HepG2 (cell line): ENCODE data around the gene ETV6. TPM values are rescaled to one million over a fixed set of nuclear protein-coding genes. Genes with fewer than 3 reads are reported as not detected.

ENCODE experiments used
- ATAC-seq: fragments of 200-7000 bp; cut with Tn5 transposase; 3 replicates; pipeline ENCODE4 v1.9.1; 2020; ENCODE audit warnings: mild to moderate bottlenecking, moderate library complexity
- BruUV-seq: library from RNA; stranded (reverse); fragments of 400-500 nt; replicated peaks from 2 replicates; lab custom pipeline; 2021; lab: Mats Ljungman, UMichigan
- CTCF ChIA-PET: fragments of 300-600 bp; formaldehyde crosslinking; extraction: SDS; loops from one replicate; lab custom pipeline; 2021; ENCODE audit warnings: low total read pairs, inconsistent platforms, low intra/inter-chr PET ratio; lab: Yijun Ruan, JAX
- POLR2A ChIA-PET: fragments of 350-600 bp; sonication (Branson Sonifier 250); formaldehyde crosslinking; loops from one replicate; lab custom pipeline; 2020; ENCODE audit warnings: antibody characterized with exemption, inconsistent platforms; lab: Yijun Ruan, JAX
- DNase-seq: peaks from one replicate; pipeline ENCODE4 v3.0.0-alpha.2; 2015; ENCODE audit warnings: low spot score
- FAIRE-seq: peaks from 3 replicates; lab custom pipeline; 2011; peaks lifted over from hg19 to GRCh38; lab: Jason Lieb, UNC
- H2AFZ ChIP-seq: one replicate; pipeline ENCODE4 v1.6.1; 2011; ENCODE audit warnings: low read length, inconsistent platforms
- H3K27ac ChIP-seq: fragments of 300-600 bp; 3 replicates; pipeline ENCODE4 v1.8.0; 2011; ENCODE audit warnings: mixed run types, mild to moderate bottlenecking, mixed read lengths, low read length, inconsistent platforms; ENCODE audit not compliant: insufficient read depth; ENCODE audit errors: extremely low read length
- H3K27me3 ChIP-seq, 2 experiments: fragments of 200-600 bp in 1 of 2; 2 replicates in 1 of 2; 3 replicates in 1 of 2; pipeline versions ENCODE4 v1.6.0 to v1.8.0; 2011; ENCODE audit warnings: low read length in 2 of 2, mild to moderate bottlenecking in 2 of 2, moderate library complexity in 2 of 2, inconsistent platforms in 1 of 2; ENCODE audit not compliant: insufficient read depth in 2 of 2, control insufficient read depth in 1 of 2
- H3K36me3 ChIP-seq, 2 experiments: fragments of 200-600 bp in 1 of 2; replicated peaks in 1 of 2; 2 replicates in 1 of 2; 3 replicates in 1 of 2; pipeline versions ENCODE4 v1.5.1 to v1.8.0; 2011; ENCODE audit warnings: low read length in 2 of 2, inconsistent platforms in 1 of 2; ENCODE audit not compliant: insufficient read depth in 2 of 2, control insufficient read depth in 1 of 2
- H3K4me1 ChIP-seq: 2 replicates; pipeline ENCODE4 v1.5.1; 2012; ENCODE audit warnings: low read length, inconsistent platforms; ENCODE audit not compliant: insufficient read depth
- H3K4me2 ChIP-seq: 2 replicates; pipeline ENCODE4 v1.6.0; 2011; ENCODE audit warnings: low read depth, low read length, inconsistent platforms
- H3K4me3 ChIP-seq, 3 experiments: fragments of 200-600 bp in 1 of 3; sonication (generic), shearing (Covaris generic) in 1 of 3; replicated peaks in 1 of 3; 2 replicates each; pipeline ENCODE4 v1.5.1; 2011 to 2016; ENCODE audit warnings: low read length in 3 of 3, inconsistent platforms in 2 of 3, low read depth in 2 of 3, mild to moderate bottlenecking in 2 of 3, control low read depth in 1 of 3, mixed read lengths in 1 of 3; ENCODE audit not compliant: insufficient read depth in 1 of 3
- H3K79me2 ChIP-seq: one replicate; pipeline ENCODE4 v1.6.1; 2011; ENCODE audit warnings: low read length, inconsistent platforms; ENCODE audit not compliant: insufficient read depth
- H3K9ac ChIP-seq: 2 replicates; pipeline ENCODE4 v1.6.0; 2011; ENCODE audit warnings: mild to moderate bottlenecking, low read depth, low read length, inconsistent platforms; ENCODE audit not compliant: insufficient read depth
- H3K9me3 ChIP-seq: 2 replicates; pipeline ENCODE4 v1.5.1; 2012; ENCODE audit warnings: mild to moderate bottlenecking, low read length
- H4K20me1 ChIP-seq: 2 replicates; pipeline ENCODE4 v1.6.0; 2011; ENCODE audit warnings: inconsistent platforms, mild to moderate bottlenecking, low read length, moderate library complexity; ENCODE audit not compliant: insufficient read depth
- BRD4 ChIP-seq: sonication (generic); formaldehyde crosslinking; IDR thresholded peaks from 2 replicates; pipeline ENCODE4 v1.4.0; 2020; ENCODE audit warnings: missing genetic modification reagents
- POGZ ChIP-seq: sonication (generic); formaldehyde crosslinking; IDR thresholded peaks from 2 replicates; pipeline ENCODE4 v1.4.0; 2020; ENCODE audit warnings: mild to moderate bottlenecking, missing genetic modification reagents
- RARA ChIP-seq: IDR thresholded peaks from 2 replicates; pipeline ENCODE4 v1.6.1; 2016; ENCODE audit warnings: missing genetic modification reagents, missing compliant biosample characterization
- REXO4 ChIP-seq: sonication (generic); formaldehyde crosslinking; IDR thresholded peaks from 2 replicates; pipeline ENCODE4 v1.8.0; 2022; ENCODE audit warnings: missing genetic modification reagents, mild to moderate bottlenecking, borderline replicate concordance
- TIGD3 ChIP-seq: sonication (generic); formaldehyde crosslinking; IDR thresholded peaks from 2 replicates; pipeline ENCODE4 v1.5.1; 2020; ENCODE audit warnings: mild to moderate bottlenecking, missing genetic modification reagents, borderline replicate concordance
- TOE1 ChIP-seq: sonication (generic); formaldehyde crosslinking; IDR thresholded peaks from 2 replicates; pipeline ENCODE4 v1.4.0; 2020; ENCODE audit warnings: mild to moderate bottlenecking, missing genetic modification reagents
- TRAFD1 ChIP-seq: sonication (generic); formaldehyde crosslinking; IDR thresholded peaks from 2 replicates; pipeline ENCODE4 v1.5.1; 2020; ENCODE audit warnings: missing genetic modification reagents, mild to moderate bottlenecking, borderline replicate concordance
- YEATS2 ChIP-seq: sonication (generic); formaldehyde crosslinking; IDR thresholded peaks from 2 replicates; pipeline ENCODE4 v1.4.0; 2020; ENCODE audit warnings: missing genetic modification reagents, borderline replicate concordance
- ZBTB7B ChIP-seq: sonication (generic); formaldehyde crosslinking; IDR thresholded peaks from 2 replicates; pipeline ENCODE4 v1.4.0; 2020; ENCODE audit warnings: missing genetic modification reagents
- ZNF740 ChIP-seq: sonication (generic); formaldehyde crosslinking; IDR thresholded peaks from 2 replicates; pipeline ENCODE4 v1.4.0; 2020; ENCODE audit warnings: missing genetic modification reagents
- WGBS: methylation state at CpG from one replicate; pipeline ENCODE4 v1.1.6; 2017; ENCODE audit warnings: low lambda C conversion rate; 5-methylcytosine and 5-hydroxymethylcytosine counted together
- in situ Hi-C: cut with HindIII; loops from 2 replicates; pipeline ENCODE4 v1.10.0; 2017; ENCODE audit warnings: low pct_unique_long_range_greater_than_20kb; ENCODE audit not compliant: extremely low pct_ligation_motif_present
- intact Hi-C: fragments of 100-400 bp; cut with micrococcal nuclease; formaldehyde crosslinking; loops from one replicate; pipeline ENCODE4 v1.10.0; 2022; ENCODE audit not compliant: unreplicated experiment
- polyA plus RNA-seq, 8 experiments: library from polyadenylated mRNA; depleted of rRNA in 3 of 8; stranded (reverse) in 7 of 8; unstranded in 1 of 8; fragments of >200 nt; fragmentation: Illumina TruSeq in 4 of 8; extraction: Trizol in 4 of 8; gene quantifications; 2 replicates each; pipeline versions ENCODE4 v1.2.1 to v1.2.3, GENCODE V29; 2011 to 2016; ENCODE audit warnings: low read depth in 4 of 8, missing spikeins in 1 of 8, mixed read lengths in 1 of 8; ENCODE audit not compliant: insufficient read depth in 1 of 8
- total RNA-seq, 5 experiments: library from RNA; depleted of rRNA; stranded (reverse); fragments of >200 nt; fragmentation: Illumina TruSeq; extraction: Trizol; gene quantifications; 2 replicates each; pipeline ENCODE4 v1.2.3, GENCODE V29; 2016; ENCODE audit warnings: low read depth in 1 of 5

ETV6 gene
- total and polyA plus RNA-seq, 2 of the 13 experiments (the other 11 are each of a cell fraction or from before 2014, with no cell fraction given): 2.2 to 3.0 TPM

GRCh38 chr12:11823593-11823992, 174.1 kb downstream of the ETV6 start:
- no peak overlapping the region for H2AFZ ChIP-seq

GRCh38 chr12:11824069-11824468, 174.6 kb downstream of the ETV6 start:
- no peaks in the 10 kb centered on the region; the same call in 1 of the 2 replicates for H3K4me1 ChIP-seq
- H3K9me3 ChIP-seq: no peaks in the 10 kb centered on the region
- H3K36me3 ChIP-seq: no peaks in the 10 kb centered on the region
- FAIRE-seq: no peak
- intact Hi-C loops: no loop called here
- no peak overlapping the region for H3K27ac ChIP-seq
- TF ChIP-seq REXO4 (CRISPR knock-in tag) (no peak), ZNF740 (no peak), TIGD3 (CRISPR knock-in tag) (no peak), YEATS2 (no peak), ZBTB7B (CRISPR knock-in tag) (no peak), TOE1 (no peak), RARA (CRISPR knock-in tag) (no peak)
- TF ChIP-seq, all 625 proteins: peak for 0
- Histone ChIP-seq H3K27me3 (no peaks in the 10 kb centered on the region), H4K20me1 (no peaks in the 10 kb centered on the region), H3K79me2 (no peaks in the 10 kb centered on the region), H3K9ac (no peak overlapping the region), H3K4me2 (no peak overlapping the region), H3K4me3 (no peak overlapping the region), H2AFZ (no peak overlapping the region)
- ChIA-PET CTCF (no interaction called here), POLR2A (no interaction called here)
- DNase-seq: no peak
- ATAC-seq: no peak
- 90% methylated on average over 7 of the region's 7 CpGs for WGBS
- BruUV-seq: no TSS peak
- in situ Hi-C loops: no loop called here

More at GRCh38 chr12:11823593-11823992, 174.1 kb downstream of the ETV6 start:
- no peaks in the 10 kb centered on the region for H3K27me3 ChIP-seq
- H3K36me3 ChIP-seq: no peaks in the 10 kb centered on the region
- H3K4me1 ChIP-seq: no peaks in the 10 kb centered on the region
- CTCF ChIA-PET: no interaction called here
- in situ Hi-C loops (no loop called here), intact Hi-C loops (no loop called here)
- DNase-seq (no peak), ATAC-seq (no peak), FAIRE-seq (no peak)
- TF ChIP-seq TRAFD1: no peak
- no peak for TF ChIP-seq POGZ (CRISPR knock-in tag)
- TF ChIP-seq REXO4 (CRISPR knock-in tag): no peak
- TF ChIP-seq BRD4 (CRISPR knock-in tag): no peak
- POLR2A ChIA-PET: no interaction called here
- no peak overlapping the region for H3K9ac ChIP-seq
- no peak overlapping the region for H3K27ac ChIP-seq
- BruUV-seq: no TSS peak
- H3K4me2 ChIP-seq: no peak overlapping the region
- 95% methylated on average over 9 of the region's 9 CpGs for WGBS
- no peaks in the 10 kb centered on the region for H3K9me3 ChIP-seq
- H3K79me2 ChIP-seq: no peaks in the 10 kb centered on the region
- H3K4me3 ChIP-seq: no peak overlapping the region
- H4K20me1 ChIP-seq: no peaks in the 10 kb centered on the region
